ENCODE data around the gene FAM83G. TPM values are rescaled to one million over a fixed set of nuclear protein-coding genes. Genes with fewer than 3 reads are reported as not detected.
A peak's percentile ranks its signal among the peaks of the same experiment; 100 is the strongest.

Gene FAM83G
- total RNA-seq, 1 donor from 2014 or later: 5.8 TPM

GRCh38 chr17:18960803-18961511 lies 43.6 kb downstream of the FAM83G start:
- H3K4me1 ChIP-seq: peaks cover 6% of the 10 kb centered on the region
- intact Hi-C loops (cut with DNase I): no loop called here

DNA sequence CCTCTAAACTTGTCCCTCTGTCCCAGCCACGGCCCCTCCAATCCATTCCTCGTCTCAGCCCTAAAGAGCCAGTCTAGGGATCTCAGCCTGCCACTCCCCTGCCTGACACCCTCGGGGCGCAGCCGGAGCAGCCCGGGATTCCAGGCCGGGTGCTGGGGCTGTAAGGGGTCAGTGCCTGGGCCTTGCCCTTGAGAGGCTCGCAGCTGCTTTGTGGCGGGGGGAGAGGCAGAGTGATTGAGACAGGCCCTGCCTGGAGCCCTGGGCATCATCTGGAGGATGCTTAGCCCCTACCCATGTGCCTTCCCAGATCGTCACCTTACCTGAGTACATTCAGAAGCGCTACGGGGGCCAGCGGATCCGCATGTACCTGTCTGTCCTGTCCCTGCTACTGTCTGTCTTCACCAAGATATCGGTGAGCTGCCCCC lies 44.3 kb downstream of the FAM83G start:
- intact Hi-C loops (cut with DNase I): no loop called here
- H3K27me3 ChIP-seq (ENCODE audit: low read depth): no peaks in the 10 kb centered on the region
- TF ChIP-seq CTCF (IDR thresholded peaks at IDR 0.05): no peak

More at GRCh38 chr17:18960803-18961511, 43.6 kb downstream of the FAM83G start:
- ATAC-seq: peak; percentile 88 to 92
- Histone ChIP-seq H3K27me3 (ENCODE audit: low read depth) (no peaks in the 10 kb centered on the region), H3K27ac (no peak overlapping the region), H3K36me3 (no peaks in the 10 kb centered on the region), H3K9me3 (no peaks in the 10 kb centered on the region), H3K4me3 (no peak overlapping the region)
- peak; percentile 87 for DNase-seq
- TF ChIP-seq CTCF (IDR thresholded peaks at IDR 0.05): peak; percentile 94

GRCh38 chr17:18959845-18960240 lies 44.7 kb downstream of the FAM83G start:
- no peaks in the 10 kb centered on the region for H3K27me3 ChIP-seq (ENCODE audit: low read depth)
- intact Hi-C loops (cut with DNase I): no loop called here
- no peak for ATAC-seq
- TF ChIP-seq CTCF (IDR thresholded peaks at IDR 0.05): no peak
- no peaks in the 10 kb centered on the region for H3K36me3 ChIP-seq
- peaks cover 6% of the 10 kb centered on the region for H3K4me1 ChIP-seq
- no peak overlapping the region for H3K27ac ChIP-seq
- DNase-seq: no peak
- H3K9me3 ChIP-seq: no peaks in the 10 kb centered on the region
- H3K4me3 ChIP-seq: no peak overlapping the region

More for the DNA sequence above, 44.3 kb downstream of the FAM83G start:
- H3K4me1 ChIP-seq: peaks cover 6% of the 10 kb centered on the region
- peak in 1 of 2 donors; percentile 4 for ATAC-seq
- no peaks in the 10 kb centered on the region for H3K9me3 ChIP-seq
- no peaks in the 10 kb centered on the region for H3K36me3 ChIP-seq
- DNase-seq: peak; percentile 47
- H3K4me3 ChIP-seq: no peak overlapping the region
- no peak overlapping the region for H3K27ac ChIP-seq

DNA sequence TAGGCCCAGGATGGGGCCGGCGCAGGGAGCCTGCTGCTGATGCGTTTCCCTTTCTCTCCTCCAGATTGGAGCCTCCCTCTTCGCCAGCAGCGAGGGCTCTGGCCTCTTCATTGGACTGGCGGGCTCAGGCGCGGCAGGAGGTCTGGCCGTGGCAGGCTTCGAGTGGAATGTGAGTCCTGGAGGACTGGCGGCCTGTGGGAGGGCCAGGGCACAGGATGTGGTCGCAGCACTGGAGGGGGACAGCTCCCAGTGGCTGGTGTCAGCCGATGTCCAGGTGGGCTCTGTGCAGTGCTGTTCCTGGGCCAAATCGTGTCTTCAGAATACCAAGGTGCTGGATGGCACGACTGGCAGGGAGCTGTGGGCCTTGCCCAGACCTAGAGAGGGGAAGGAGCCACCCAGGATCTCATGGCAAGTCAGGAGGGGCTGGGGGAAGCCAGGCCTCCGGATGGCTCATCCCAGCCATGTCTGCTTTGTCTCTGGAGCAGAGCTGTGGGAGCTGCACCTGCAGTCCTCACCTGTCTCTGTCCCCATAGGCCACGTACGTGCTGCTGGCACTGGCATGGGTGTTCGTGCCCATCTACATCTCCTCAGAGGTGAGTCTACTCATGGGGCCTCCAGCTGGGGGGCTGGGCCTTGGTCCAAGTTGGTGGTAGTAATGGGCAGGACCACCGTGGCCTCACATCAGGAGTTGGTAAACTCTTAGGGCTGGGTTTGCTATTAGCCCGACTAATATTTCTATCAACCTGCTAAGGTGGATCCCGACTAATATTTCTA lies 45.3 kb downstream of the FAM83G start:
- ATAC-seq: no peak
- no peak overlapping the region for H3K27ac ChIP-seq
- DNase-seq: no peak
- H3K36me3 ChIP-seq: no peaks in the 10 kb centered on the region
- no peaks in the 10 kb centered on the region for H3K27me3 ChIP-seq (ENCODE audit: low read depth)
- H3K4me1 ChIP-seq: peaks cover 6% of the 10 kb centered on the region
- H3K9me3 ChIP-seq: no peaks in the 10 kb centered on the region
- intact Hi-C loops (cut with DNase I): no loop called here
- no peak overlapping the region for H3K4me3 ChIP-seq
- TF ChIP-seq CTCF (IDR thresholded peaks at IDR 0.05): no peak

GRCh38 chr17:18958611-18959010 lies 46.0 kb downstream of the FAM83G start:
- DNase-seq (no peak), ATAC-seq (no peak)
- intact Hi-C loops (cut with DNase I): no loop called here
- Histone ChIP-seq H3K27me3 (ENCODE audit: low read depth) (no peaks in the 10 kb centered on the region), H3K36me3 (no peaks in the 10 kb centered on the region), H3K4me1 (peaks cover 6% of the 10 kb centered on the region), H3K27ac (no peak overlapping the region), H3K9me3 (no peaks in the 10 kb centered on the region), H3K4me3 (no peak overlapping the region)
- no peak for TF ChIP-seq CTCF (IDR thresholded peaks at IDR 0.05)

Measured in lower lobe of right lung (tissue), 2 donors.